NCI-H1417 (cell line): ENCODE measurements around the gene CITED4.

Source experiments
- DNase-seq, 3 experiments: peaks; one replicate each; lab custom pipeline; 2025; lab: John Stamatoyannopoulos, UW

The CITED4 gene

DNA sequence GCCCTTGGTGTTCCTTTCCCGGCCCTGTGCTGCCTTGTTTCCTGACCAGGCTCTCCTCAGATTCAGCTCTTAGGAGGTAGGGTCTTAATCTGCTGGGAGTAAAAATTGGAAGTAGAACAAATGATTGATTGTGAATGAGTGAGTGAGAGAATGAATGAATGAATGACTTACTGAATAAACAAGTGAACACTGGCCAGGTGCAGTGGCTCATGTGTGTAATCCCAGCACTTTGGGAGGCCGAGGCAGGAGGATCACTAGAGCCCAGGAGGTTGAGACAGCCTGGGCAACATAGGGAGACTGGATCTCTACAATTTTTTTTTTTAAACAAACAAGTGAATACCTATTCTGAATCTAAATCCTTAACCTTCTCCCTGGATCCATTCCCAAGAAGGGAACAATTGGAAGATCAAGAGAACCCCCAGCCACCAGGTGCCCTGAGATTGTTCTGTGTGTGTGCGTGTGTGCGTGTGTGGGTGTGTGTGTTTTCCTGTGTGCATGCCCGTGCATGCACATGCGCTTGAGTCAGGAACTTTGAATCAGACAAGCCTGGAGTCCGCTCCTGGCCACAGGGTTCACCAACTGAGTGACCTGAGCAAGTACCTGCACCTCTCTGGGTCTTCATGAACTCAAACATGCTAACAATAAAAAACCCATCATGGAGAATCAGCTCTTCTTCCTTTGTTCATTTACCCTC is 24.3 kb upstream of the CITED4 start:
- no peak for DNase-seq

DNA sequence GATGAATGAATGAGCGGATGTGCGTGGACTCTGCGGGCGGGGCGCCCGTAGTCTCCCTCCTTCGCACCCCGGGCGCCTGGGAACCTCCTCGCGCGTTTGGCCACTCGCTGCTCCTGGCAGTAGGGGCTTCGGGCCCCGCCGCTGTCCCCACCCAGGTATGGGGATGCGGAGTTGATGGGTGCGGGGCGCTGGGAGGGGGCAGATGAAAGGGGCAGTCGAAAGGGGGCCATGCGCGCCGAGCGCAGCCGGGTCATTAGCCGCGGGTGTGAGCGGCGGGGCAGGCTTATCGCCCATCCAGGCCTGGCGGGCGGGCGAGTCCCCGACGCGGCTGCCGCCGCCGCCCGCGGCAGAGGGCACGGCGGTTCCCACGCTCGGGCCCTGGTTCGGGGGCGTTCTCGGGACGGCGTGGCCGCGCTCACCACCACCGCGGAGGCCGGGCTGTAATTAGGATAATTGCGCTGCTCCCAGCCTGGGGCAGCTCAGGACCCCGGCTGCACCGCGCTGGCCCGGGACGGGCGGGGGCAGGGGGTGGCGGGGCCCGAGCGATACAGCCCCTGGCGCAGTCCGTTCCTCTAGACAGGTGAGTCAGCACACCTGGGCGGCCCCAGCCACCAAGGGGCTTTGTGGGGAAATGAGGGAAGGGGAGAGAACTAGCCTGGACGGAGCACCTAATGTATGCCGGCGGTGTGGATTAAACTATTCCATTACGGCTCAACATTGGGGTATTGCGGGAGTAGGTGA is 22.1 kb upstream of the CITED4 start:
- no peak for DNase-seq

DNA sequence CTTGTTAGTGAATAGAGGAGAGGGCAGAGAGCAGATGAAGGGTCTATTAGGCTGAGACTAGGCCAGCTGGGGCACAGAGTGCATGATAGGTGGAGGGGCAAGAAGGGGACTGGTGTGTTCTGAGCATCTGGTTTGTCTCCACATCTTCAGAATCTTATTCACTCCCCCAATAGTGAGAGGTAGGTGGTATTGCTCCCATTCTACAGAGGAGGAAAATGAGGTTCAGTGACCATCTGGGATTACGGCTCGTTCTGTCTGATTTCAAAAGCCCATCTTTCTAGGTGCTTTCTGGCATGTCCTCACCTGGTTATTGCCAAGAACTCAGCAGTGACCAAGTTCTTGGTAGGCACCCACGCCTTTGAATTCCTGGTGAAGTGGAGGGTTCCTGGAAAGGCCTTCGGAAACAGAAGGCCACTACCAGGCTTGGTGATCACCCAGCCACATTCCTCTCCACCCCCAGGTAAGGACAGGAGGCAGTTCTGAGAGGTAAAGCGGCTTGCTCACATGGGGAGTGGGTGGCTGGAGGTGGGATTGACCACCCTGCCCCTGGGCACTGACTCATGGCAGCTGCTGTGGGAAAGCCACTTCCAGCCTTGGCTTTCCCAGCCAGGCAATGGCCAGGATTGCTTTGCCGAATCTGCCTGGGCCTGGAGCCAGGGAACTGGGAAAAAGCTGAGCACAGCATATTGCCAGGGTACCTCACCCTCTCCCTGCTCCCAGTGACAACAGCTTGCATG is 18.8 kb upstream of the CITED4 start:
- DNase-seq, result no peak

DNA sequence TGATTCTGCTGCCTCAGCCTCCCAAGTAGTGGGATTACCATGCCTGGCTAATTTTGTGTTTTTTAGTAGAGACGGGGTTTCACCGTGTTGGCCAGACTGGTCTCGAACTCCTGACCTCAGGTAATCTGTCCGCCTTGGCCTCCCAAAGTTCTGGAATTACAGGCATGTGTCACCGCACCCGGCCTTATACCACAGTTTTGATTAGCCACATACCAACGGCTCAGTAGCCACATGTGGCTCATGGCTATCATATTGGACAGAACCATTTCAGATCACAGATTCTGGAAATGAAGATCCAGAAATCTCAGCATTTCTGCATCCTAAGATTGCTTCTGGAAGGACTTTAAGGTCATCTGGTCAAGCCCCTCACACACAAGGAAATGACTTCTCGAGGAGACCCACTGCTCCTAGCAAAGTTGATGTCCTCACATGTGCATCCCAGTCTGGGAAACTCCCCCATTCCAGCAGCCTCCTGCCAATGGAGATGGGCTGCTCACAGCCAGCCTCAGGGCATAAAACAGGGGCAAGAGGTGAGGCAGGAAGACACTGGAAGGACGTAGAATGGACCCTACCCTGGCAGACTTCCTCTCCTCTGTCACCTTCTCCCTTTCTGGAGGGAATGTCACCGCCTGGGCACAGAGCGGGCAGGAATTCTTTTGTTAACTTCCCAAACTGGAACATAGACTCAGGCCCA is 17.5 kb upstream of the CITED4 start:
- no peak for DNase-seq

DNA sequence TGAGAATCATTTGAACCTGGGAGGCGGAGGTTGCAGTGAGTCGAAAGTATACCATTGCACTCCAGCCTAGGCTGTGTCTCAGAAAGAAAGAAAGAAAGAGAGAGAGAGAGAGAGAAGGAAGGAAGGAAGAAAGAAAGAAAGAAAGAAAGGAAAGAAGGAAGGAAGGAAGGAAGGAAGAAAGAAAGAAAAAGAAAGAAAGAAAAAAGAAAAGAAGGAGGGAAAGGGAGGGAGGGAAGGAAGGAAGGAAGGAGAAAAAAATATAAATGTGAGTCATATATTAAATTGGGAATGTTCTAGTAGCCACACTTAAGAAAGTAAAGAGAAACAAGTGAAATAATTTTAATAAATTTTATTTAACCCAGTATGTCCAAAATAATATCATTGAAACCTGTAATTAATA is 16.7 kb upstream of the CITED4 start:
- no peak for DNase-seq

DNA sequence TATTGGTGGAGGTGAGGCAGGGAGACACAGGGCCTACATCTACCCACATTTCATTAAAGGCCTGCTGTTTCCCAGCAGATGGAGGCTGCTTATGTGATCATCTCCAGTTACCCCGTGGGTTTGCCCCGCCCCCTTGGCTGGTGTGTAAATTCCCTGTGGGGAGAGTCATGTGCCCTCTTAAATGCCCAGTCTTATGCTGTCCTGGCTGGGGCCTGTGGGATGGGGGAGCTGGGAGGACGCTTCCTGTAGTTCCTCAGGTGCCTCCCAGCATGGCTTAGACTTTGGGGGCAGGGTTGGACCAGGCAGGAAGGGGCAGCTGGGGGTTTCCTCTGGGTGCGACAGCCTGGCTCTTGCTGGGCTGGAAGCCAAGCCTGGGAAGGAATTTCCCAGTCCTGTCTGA is 15.5 kb upstream of the CITED4 start:
- peak in 1 of 3 experiments; percentile 23 for DNase-seq

DNA sequence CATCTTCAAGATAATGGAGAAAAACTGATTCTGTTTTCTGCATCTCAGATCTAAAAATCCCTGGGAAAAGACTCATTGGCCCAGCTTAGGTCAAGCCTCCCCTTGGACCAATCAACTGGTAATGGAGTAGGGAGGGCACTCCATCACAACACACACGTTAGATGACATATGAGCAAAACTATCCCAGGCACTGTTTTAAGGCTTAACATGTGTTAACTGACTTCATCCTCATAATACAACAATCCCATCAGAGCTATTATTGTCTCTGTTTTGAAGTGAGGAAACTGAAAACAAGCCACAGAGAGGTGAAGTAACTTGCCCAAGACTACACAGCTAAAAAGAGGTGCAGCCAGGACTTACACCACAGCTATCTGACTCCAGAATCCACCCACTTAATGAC is 14.7 kb upstream of the CITED4 start:
- no peak for DNase-seq

DNA sequence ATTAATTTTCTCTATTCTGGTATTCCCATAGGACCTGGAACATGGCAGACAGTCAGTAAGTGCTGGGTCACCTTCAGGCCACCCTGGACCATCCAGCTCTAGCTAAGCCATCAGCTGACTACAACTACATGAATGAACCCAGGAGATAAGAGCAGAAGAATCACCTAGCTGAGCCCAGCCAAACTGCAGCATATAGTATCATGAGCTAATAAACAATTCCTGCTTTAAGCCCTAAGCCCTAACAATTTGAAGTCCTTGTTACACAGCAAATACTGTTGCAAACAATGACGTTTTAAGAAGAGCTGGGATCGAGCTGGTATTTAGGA is 14.2 kb upstream of the CITED4 start:
- DNase-seq, result no peak

DNA sequence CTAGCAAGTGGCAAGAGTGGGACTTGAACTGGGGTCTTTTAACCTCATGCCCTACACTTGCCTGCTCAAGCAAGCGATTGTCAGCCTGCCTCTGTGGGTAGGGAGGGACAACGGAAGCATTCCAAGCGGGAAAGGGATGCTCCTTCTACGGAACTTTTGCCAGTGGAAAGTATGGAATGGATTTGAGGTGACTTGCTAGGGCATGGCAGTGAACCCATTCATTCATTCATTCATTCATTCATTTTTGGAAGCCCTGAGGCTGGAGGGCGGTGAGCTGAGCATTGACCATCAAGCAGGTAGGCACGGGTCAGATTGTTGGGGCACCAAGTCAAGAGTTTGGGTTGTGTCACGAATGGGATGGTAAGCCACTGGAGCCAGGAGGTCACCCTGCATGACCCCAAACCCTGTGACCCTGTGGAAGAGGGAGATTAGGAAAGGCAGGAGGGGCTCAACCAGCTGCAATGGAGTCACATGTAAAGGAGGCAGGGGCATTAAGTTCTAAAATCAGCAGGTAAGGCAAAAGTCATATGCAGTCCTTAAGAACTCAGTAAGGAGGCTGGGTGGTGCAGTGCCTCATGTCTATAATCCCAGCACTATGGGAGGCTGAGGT is 11.8 kb upstream of the CITED4 start:
- no peak for DNase-seq

DNA sequence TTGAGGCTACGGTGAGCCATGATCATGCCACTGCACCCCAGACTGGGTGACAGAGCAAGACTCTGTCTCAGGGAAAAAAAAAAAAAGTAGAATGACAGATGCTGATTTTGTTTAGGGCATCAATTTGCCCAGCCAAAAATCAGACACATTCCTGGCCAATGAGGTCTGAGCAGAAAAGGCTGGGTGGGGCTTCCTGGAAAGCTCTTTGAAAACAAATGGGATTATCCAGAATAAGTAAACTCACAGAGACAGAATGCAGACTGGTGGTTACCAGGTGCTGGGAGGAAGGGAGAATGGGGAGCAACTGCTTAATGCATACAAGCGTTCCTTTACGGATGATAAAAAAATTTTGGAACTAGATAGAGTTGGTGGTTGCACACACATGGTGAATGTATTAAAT is 10.1 kb upstream of the CITED4 start:
- no peak for DNase-seq

DNA sequence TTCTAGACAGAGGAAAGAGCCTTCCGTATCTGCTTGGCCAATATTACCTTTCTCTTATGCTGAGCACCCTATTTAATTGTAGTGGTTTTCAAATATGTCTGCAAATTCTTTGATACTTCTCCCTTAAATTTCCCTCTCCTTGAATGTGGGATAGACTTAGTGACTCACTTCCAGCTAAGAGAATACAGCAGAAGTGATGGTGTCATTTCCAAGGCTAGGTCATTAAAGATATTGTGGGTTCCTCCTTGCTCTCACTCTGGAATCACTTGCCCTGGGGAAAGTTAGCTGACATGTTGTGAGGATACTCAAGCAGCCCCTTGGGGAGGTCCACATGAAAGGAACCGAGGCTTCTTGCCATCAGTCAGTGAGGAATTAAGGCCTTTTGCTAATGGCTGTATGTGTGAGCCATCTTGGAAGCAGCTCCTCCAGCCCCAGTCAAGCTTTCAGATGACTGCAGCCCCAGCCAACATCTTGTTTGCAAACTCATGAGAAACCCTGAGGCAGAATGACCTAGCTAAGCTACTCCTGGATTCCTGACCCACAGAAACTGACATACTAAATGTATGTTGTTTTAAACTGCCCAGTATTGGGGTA is 8.1 kb upstream of the CITED4 start:
- DNase-seq, result no peak

DNA sequence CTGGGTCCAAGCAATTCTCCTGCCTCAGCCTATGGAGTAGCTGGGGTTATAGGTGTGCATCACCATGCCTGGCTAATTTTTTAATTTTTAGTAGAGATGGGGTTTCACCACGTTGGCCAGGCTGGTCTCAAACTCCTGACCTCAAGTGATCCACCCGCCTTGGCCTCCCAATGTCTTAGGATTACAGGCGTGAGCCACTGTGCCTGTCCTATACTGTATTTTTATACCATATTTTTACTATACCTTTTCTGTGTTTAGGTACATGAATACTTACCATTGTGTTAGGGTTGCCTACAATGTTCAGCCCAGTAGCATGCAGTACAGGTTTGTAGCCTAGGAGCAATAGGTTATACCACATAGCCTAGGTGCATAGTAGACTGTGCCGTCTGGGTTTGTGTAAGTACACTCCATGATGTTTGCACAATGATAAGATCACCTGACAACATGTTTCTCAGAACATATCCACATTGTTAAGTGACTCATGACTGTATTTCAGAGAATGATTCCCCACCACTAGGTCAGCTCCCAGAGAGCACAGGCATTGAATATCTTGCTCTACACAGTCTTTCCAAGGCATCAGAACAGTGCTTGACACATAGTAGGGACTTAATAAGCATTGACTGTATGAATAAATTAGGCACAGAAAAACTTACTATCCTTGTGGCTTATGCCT is 6.0 kb upstream of the CITED4 start:
- DNase-seq, result no peak

DNA sequence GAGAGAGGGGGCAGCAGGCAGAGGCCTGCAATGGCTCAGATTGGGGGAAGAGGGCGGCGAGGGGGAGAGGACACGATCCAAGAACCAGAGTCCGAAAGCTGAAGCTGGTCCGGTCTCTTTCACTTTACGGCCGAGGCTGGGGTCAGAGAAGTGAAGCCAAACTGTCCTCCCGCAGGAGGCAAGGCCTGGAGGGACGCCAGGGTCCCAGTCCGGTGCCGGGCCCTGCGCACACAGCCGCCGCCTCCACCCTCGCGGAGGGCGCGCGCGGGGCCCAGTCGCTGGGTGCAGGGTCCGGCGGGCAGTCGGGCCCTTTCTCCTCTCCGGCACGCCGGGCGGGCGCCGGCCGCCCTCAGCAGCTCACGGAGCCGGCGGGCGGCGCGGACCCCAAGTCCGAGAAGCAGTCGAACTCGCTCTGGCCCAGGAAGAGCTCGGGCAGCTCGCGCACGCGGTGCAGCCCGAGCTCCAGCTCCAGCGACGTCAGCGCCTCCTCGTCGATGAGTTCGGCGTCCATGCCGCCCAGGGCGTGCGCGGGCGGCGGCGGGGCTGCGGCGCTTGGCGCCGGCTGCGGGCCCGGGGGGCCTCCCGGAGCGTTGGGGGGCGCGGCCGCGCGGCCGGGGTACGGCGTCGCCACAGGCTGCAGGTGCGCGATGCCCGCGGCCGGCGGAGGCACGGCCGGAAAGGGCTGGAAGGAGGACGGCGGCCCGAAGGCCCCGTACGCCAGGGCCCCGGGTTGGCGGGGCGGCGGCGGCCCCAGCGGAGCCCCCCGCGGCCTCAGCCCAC is 749 bp downstream of the CITED4 start:
- DNase-seq, result peak in 2 of 3 experiments; percentile 55 to 72

DNA sequence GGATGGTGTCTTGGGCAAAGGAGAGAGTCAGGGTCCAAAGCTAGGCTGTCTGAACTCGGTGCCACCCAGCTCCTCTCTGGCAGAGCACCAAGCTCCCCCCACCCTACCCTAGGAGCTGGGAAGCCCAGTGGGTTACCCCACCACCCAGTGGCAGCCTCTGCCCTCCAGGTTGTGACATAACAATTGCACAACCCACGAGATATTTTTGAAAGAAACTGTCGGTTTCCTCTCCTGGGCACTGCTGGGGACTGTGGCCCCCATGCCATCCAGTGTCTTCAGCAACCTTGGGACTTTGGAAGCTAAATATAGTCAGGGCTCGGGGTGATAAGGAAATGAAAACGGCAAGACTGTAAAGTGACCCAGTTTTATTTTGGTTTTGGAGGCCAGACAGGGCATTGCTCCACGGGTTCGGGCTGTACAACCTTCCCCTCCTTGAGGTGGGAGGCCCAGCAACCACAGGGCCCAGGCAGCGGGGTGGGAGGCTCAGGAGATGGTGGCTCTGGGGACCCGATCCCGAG is 1.4 kb downstream of the CITED4 start:
- DNase-seq, result no peak

DNA sequence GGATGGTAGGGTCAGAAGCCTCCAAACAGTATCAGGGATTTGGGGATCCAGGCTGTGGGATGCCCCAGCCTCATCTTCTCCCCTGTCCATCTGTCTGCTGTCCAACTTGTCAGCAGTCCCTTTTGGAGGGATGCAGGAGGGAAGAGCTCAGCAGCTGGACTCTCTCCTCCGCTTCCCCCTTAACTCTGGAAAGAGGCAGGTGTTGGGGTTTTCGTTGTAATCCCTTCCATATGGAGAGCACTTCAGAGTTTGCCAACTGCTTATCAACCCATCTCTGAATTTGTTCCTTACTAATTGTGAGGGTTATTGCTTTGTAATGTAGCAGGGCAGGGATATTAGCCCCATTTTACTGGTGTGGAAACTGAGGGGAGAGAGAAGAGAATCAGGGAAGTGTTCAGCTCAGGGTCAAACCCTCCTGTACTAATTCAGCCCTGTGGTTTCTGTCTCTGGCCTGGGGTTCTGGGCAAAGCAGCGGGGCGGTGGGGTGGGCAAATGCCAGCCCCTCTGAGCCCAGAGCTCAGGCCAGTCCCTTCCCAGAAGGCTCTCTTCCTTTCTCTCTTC is 3.2 kb downstream of the CITED4 start:
- no peak for DNase-seq

DNA sequence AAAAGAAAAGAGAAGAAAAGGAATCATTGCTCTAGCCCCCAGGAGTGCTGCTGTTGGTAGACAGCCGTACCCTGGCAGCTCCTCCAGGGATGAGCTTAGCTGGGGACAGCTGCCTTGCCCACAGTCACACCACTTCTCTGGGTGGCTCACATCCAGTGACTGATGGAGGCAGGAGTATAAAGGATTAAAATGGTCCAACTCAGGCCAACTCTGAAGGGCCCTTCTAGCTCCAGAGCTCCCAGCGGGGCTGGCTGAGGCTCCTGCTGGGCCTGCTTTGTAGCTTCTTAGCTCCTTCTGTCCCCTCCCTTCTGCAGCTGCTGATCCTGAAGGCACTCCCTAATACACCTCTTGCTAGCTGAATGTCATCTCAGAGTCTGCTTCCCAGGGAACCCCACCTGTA is 4.4 kb downstream of the CITED4 start:
- peak in 2 of 3 experiments; percentile 7 to 19 for DNase-seq

DNA sequence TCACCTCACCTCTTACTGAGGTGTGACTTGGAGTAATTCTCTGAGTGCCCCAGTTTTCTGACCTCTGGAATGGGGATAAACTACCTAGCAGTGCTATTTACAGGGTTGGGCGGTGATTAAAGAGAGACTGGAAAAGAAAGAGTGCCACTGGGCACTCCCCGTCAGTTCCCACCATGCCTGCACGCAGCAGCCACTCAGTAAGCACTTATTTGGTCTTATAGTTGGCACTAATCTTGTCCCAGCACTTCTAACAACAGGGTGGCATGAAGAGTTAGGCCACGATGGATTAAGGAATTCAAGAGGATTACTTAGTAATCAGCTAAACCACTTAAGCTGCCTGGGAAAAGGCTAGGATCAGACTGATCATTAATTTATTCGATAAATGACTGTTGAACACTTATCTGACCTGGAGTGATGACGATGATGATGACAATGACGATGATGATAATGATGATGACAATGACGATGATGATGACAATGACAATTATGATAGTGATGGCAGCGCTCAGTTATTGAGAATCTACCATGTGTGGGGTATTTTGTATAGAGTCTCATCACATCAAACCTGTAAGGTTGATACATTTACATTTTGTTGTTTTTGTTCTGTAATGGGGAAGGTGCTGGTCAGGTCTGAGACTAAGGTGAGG is 5.4 kb downstream of the CITED4 start:
- DNase-seq, result no peak

DNA sequence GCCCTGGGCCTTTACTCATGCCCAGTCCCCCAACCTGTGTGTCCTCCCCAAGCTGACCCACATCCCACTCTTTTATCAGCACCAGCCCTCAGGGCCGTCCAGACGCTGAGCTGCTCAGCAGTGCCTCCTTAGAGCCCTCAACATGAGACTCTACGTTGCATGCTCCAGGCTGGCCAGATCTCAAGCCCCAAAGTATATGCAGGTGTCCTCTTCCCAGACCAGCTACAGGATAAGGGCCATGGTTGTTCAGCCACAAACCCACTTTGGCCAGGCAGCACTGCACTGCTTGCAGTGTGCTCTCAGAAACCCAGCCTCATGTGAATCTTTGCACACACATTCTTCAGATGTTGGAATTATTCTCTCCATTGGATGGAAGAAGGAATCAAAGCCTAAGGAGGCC is 6.0 kb downstream of the CITED4 start:
- DNase-seq, result no peak

DNA sequence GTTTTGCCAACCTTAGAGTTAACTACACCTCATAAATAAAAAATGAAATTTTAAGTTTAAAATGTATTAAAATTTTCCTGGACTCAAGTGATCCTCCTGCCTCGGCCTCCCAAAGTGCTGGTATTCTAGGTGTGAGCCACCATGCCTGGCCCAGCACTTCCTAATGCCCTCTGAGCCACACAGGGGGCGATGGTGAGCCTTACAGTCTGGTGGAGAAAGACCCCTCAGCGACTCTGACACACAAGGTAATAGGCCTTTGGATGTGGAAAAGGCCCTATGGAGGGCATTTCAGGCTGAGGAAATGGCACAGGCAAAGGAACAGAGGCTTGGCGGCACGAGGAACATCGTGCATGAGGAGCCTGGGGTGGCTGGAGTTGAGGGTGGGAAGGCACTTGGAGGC is 6.7 kb downstream of the CITED4 start:
- DNase-seq, result peak in 1 of 3 experiments; percentile 15

DNA sequence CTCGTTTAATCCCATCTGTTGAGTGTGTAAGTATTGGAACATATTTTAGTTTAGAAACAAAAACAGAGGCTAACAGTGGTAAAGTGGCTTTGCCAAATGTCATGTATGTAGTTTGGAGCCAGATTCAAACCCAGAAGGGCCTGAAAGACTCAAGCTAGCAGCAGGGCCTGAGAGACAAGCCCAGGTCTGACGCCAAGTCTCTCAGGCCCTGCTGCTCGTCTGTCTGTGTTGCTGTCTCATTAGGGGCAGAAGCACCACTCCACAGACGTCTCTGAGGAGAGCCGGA is 8.3 kb downstream of the CITED4 start:
- DNase-seq, result no peak
